NK-92 (cell line): ENCODE results near the gene SCP2.
A peak's percentile ranks its signal among the peaks of the same experiment; 100 is the strongest.
"Not testable (repeated sequence)": the region's sequence is repeated elsewhere in the genome, so short reads cannot be mapped to it uniquely, and the experiment has no call there.

ENCODE experiments used
- DNase-seq: peaks from one replicate; lab custom pipeline; 2025; ENCODE audit not compliant: unreplicated experiment; lab: John Stamatoyannopoulos, UW

SCP2 gene

DNA sequence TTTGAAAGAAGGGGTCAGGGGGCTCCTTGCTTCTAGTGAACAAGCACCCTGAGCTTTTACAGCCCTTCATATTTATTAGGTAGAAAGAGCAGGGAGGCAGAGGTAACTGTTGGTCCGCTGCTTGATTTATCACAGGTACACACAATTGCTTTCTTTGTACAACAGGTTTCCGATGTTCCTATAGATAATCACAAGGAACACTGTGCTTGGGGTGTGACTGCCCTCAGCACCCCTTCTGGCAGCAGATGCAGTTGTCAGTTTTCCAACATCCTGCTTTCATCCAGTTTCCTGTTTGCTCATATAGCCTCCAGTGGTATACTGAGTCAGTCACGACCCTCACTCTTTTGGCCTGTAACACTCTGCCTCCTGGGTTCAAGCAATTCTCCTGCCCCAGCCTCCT, 40.6 kb downstream of the SCP2 start:
- DNase-seq, result no peak

DNA sequence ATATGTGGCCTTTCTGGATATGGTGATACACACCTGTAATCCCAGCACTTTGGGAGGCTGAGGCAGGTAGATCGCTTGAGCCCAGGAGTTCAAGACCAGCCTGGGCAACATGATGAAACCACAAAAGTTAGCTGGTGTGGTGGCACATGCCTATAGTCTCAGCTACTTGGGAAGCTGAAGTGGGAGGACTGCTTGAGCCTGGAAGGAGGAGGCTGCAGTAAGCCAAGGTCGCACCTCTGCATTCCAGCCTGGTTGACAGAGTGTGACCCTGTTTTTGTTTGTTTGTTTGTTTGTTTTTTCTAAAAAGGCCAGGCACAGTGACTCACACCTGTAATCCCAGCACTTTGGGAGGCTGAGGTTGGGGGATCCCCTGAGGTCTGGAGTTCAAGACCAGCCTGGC, 42.2 kb downstream of the SCP2 start:
- not testable (repeated sequence) for DNase-seq

DNA sequence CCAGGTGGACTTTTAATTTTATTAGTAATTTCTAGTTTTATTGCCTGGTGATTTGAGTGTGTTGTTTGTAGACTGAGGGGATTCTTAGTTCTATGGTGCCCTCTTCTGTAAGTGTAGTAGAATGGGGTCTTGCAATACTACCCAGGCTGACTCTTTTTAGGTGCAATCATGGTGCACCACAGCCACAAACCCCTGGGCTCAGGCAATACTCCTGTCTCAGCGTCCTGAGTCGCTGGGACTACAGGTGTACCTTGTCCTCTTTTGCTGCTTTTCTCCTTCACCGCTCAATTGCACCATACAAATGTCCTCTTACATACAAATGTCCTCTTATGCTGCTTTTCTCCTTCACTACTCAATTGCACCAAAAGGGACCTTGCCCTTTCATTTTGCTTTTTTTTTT, 43.1 kb downstream of the SCP2 start:
- DNase-seq, result no peak

DNA sequence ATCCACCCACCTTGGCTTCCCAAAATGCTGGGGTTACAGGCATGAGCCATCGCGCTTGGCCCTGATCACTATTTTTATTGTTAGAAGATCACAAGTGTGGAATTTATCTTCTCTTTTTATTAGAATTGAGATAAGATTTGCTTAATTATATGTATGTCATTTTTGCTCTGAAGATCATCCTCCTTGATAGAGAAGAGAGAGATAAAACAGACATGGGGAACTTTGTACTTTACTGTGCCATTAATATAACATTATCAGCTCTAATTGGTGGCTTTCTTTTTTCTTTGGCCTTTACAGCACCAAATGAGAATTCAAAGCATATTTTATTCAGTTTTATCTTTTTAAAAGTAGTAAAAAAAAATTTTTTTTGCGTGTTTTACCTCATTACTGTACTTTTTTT, 46.8 kb downstream of the SCP2 start:
- no peak for DNase-seq

DNA sequence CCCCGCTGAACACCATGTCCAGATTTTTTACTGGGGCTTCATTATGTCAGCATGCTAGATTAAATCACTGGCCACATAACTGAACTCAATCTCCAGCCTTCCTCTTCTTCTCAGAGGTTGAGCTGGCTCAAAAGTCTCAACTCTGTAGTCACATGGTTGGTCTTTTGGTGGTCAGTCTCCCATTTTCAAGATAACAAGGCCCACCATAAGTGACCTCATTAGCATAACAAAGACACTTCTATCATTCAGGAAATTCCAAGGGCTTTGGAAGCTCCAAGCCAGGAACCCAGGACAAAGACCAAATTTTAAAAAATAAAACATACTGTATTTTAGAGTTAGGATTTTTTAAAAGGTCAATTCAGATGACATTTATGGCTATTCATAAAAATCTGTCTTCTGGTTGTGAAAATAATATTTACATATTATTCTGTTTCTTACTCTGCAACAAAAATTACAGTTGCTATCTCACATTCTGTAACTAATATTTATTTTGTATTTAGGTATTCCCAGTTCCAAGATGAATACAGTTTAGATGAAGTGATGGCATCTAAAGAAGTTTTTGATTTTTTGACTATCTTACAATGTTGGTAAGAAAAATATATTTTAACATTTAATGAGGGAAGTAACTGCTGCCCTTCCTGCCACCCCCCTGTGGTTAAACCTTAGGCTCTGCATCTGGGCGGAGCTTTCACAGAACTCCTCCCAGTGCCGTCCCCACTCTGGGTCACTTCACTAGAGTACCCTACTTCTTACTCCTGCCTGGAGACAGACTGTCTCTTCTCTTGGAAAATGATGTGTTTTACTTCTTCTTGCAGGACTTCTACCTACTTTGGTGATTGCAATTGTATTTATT, 49.3 kb downstream of the SCP2 start:
- DNase-seq, result no peak

DNA sequence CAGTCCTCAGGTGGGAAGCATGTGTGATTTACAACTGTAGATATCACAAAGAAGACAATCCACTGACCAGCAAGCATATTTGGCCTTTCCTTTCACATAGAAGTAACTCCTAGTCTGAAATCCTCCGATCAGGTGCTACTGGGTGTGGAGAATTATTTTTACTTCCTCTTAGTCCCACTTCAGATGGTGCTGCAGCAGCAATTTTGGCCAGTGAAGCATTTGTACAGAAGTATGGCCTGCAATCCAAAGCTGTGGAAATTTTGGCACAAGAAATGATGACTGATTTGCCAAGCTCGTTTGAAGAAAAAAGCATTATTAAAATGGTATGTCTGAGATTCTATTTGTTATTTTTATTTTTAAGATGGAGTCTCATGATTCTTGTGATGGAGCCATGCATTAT, 51.0 kb downstream of the SCP2 start:
- DNase-seq, result no peak

DNA sequence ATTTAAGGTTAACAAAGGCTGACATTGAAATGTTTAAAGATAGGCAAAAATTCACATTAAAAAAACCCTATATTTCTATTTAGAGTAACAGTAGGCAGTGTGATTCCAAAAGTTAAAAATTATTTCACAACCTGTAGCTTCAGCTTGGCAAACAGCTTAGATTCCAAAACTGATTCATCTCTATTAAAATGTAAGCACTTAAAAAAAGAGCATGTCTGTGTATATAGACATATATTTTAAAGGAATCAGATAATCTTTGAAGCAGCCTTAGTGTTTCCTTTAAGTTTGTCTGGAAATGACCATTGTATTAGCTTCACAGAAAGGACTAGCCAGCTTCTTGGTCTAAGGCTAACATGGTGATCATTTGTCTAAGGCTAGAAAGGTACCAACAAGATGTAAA, 65.7 kb downstream of the SCP2 start:
- DNase-seq, result not testable (repeated sequence)

DNA sequence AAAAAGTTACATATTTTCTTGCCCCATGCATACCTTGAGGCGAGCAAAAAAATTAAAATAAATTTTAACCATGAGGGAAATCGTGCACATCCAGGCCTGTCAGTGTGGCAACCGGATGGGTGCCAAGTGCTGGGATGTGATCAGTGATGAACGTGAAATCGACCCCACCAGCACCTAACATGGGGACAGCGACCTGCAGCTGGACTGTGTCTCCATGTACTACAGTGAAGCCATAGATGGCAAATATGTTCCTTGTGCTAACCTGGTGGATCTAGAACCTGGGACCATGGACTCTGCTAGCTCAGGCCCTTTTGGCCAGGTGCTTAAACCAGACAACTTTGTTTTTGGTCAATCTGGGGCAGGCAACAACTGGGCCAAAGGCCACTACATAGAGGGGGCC, 67.6 kb downstream of the SCP2 start:
- no peak for DNase-seq

DNA sequence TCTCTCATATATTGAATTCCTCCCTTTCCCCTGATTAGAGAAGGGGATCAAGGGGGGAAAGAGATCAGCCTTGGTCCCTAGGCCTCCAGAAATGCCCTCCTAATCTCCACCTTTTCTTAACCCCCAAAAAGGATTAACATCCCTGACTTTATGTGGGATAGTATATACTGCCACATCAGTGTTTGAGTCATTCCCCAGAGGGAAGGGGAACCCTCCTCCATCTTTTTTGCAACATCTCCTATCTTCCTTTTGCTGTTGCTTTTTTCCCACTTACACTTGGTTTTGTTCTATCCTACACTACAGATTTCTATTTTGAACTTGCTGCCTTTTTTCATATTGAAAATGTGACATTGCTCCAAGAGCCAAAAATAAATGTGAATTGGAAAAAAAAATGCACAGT, 69.6 kb downstream of the SCP2 start:
- no peak for DNase-seq

DNA sequence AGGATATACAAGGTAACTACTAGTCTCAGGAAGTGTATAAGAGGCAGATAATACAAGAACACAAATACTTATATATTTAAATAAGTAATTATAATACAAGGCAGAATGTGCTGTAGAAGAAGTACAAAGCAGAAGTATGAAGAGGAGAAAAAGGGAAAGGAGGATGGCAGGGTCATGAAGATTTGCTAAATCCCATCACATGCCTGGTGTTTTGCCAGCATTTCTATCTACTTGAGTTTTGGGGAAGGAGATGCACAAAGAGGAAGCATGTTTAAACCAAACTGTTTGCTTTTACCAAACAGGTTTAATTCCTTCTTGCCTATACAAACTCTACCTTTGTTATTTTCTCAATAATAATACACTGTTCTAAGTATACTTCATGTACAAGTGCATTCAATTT, 74.1 kb downstream of the SCP2 start:
- DNase-seq, result no peak

DNA sequence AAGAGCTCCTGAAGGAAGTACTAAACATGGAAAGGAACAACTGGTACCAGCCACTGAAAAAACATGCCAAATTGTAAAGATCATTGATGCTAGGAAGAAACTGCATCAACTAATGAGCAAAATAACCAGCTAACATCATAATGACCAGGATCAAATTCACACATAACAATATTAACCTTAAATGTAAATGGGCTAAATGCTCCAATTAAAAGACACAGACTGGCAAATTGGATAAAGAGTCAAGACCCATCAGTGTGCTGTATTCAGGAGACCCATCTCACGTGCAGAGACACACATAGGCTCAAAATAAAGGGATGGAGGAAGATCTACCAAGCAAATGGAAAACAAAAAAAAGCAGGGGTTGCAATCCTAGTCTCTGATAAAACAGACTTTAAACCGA, 79.5 kb downstream of the SCP2 start:
- DNase-seq, result not testable (repeated sequence)

DNA sequence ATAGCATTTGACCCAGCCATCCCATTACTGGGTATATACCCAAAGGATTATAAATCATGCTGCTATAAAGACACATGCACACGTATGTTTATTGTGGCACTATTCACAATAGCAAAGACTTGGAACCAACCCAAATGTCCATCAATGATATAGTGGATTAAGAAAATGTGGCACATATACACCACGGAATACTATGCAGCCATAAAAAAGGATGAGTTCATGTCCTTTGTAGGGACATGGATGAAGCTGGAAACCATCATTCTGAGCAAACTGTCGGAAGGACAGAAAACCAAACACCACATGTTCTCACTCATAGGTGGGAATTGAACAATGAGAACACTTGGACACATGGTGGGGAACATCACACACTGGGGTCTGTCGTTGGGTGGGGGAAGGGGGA, 83.2 kb downstream of the SCP2 start:
- DNase-seq, result not testable (repeated sequence)

DNA sequence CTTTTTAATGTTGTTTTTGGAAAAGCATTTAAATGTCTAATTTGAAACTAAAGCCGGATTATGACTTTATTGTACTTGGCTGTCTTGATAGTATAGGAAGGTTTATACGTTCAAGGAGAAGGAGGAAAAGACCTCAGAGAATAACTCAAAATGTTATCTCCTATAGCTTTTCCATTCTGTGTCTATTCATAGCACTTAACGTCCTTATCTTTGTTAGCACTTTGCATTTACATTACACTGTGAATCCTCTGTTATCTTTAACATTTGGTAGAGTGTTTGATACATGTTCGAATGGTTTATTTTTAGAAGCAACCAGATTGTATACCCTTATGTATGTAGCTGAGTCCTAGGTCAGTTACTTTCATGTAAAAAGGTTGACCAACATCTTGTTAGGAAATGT, 84.1 kb downstream of the SCP2 start:
- DNase-seq, result no peak

DNA sequence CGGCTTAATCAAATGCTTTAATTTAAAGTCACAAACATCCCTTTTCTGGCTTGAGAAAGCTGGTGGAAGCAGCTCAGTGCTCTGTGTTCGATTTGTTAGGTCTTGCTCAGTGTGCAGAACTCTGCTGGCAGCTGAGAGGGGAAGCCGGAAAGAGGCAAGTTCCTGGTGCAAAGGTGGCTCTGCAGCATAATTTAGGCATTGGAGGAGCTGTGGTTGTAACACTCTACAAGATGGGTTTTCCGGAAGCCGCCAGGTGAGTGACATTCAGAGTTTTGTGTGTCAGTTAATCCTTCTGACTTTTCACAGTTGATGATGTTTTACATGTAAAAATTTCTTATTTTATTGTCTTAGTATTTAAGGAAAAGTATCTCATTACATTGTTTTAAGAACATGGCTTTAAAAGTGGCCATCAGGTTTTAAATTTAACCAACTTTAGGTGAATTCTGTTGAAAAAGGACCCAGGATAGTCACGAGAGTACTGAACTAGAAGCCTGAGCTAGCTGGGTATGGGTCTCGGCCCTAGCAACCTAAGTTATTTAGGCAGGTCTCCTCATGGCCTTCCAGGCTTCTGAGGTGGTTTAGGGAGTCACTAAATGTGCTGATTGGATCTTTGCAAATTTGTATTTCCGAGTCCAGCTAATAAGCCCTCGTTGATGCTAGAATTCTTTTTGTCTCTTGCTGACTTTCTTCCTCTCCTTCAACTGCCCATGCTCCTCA, 87.9 kb downstream of the SCP2 start:
- peak; percentile 16 for DNase-seq

DNA sequence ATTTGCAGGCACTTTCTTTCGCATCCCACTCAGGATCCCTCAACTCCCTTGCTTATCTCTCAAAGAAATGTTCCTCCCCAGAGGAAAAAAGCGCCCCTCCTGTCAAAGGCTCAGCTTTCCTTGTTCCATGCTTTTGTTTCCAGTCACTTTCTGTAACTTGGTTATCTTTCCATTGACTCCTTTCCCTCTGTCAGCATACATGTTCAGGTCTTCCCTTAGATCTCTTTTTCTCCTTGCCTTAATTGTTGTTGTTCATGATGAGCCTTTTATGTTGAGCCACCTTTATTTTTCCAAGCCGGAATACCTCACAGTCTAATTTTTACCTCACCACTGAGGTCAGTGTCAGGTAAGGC, 88.4 kb downstream of the SCP2 start:
- DNase-seq, result no peak

DNA sequence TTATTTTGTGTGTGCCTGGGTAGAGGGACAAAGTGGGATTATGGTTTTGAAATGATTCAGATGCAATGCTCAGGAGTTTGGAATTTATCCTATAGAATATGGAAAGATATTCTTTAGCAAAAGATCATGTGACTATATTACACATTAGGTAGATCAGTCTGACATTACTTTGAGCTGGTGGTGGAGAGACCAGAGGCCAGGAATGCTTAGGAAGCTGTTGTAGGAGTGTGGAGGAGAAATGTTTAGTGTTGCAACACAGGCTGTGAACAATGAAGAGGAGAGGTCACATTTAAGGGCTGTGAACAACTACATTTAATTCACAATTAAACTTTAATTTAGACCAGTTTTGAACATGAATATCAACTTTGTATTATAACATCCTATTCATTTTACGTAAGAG, 89.6 kb downstream of the SCP2 start:
- no peak for DNase-seq

DNA sequence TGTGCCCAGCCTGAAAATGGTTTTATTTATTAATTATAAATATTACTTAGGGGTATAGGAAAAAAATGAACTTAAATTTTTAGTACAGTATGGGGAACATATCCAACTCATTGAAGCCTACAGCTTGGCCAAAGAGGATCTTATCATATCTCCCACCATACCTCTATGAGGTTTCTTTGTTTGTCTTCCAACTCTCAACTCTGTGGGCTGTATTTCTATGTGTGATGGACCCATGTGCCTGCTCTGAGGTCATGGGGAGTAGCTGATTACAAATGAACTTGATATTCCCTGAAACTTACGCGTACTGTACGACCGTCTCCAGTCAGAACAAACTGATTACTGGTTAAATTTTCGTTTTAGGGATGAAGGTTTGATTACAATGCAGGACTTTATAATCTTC, 93.5 kb downstream of the SCP2 start:
- DNase-seq, result no peak

DNA sequence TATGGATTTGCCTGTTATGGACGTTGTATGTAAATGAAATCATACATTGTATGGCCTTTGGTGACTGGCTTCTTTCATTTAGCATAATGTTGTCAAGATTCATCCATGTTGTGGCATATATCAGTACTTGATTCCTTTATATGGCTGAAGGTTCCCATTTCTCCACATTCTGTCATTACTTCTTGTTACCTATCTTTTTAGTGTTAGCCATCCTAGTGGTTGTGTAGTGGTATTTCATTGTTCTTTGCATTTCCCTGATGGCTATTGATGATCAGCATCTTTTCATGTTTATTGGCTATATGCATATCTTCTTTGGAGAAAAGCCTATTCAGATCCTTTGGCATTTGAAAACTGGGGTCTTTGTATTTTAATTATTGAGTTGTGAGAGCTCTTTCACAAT, 95.1 kb downstream of the SCP2 start:
- DNase-seq, result no peak

DNA sequence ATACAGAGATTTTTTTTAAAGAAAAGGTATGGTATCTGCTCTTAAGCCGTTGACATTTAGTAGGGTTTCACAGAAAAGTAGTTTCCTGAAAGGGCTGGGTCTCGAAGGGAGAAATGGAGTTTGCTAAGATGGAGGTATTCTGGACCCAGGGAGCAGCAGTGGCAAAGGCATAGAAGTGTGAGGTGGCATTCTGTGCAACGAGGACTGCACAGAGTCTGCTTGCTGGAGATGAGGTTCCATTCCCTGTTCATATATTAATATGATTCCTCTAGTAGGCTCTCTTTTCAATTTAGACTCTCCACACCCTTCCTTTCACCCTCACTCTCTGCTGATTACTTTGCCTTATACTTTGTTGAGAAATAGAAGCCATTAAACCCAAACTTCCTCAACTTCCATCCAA, 96.5 kb downstream of the SCP2 start:
- DNase-seq, result no peak

DNA sequence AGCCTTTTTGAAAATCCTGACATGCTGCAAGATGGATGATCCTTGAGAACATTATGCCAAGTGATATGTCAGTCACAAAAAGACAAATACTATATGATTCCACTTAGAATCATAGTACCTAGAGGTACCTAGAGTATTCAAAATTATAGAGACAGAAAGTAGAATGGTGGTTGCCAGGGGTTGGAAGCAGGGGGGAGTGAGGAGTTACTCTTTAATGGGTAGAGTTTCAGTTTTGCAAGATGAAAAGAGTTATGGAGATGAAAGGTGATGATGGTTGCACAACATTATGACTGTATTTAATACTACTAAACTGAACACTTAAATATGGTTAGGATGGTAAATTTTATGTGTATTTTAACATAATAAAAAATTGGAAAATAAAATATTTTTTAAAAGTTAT, 97.0 kb downstream of the SCP2 start:
- DNase-seq, result no peak

DNA sequence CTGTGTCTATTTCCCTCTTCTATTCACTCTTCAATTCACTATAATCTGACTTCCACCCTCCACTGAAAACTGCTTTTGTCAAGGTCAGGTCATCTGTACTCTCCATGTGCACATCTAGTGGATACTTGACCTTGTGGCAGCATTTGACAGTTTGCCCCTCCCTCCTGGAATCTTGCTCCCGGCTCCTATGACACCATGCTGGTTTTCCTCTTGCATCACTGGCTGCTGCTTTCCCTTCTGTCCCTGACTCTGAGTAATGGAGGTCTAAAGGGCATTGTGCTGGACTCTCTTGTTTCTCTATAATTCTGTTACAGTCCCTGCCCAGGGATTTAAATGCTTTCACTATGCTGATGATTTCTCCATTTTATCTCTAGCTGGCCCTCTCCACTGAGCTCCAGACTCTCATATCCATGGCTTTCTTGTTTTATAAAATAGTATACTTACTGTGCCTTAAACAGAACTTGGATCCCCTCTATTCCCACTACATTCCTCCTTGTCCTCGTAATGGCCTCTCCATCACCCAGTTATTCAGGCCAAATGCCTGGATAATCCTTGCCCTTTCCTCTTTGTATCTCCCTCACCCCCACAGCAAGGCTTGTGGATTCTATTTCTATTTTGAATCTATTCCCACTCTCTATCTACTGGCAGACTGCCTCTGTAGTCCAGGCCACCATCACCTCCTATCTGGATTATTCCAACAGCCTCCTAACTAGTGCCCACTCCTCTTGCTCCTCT, 98.1 kb downstream of the SCP2 start:
- DNase-seq, result no peak

DNA sequence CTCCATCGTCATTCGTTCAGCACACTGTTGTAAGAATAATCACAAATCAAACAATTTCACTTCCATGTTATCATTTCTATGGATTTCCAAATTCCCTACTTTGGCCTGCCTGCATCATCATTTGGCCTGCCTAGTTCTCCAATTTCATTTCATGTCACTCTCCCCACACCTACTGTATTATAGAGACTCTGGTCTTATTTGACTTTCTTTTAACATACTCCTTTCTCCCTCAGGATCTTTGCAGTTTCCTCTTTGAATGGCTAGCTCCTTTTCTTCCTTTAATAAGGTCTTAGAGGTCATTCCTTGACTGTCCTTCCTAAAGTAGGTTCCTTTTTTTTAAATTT, 98.7 kb downstream of the SCP2 start:
- no peak for DNase-seq
